ENCODE results near the gene CERCAM.
"Not testable (repeated sequence)": the region's sequence is repeated elsewhere in the genome, so short reads cannot be mapped to it uniquely, and the experiment has no call there.

The CERCAM gene

GRCh38 chr9:128420060-128420650, 502 bp upstream of the CERCAM start:
- DNase-seq, result peak; percentile 33 to 60 (median 53)

GRCh38 chr9:128421482-128421996, 882 bp downstream of the CERCAM start:
- no peak for DNase-seq

GRCh38 chr9:128422022-128422782, 1.5 kb downstream of the CERCAM start:
- not testable (repeated sequence) for DNase-seq

GRCh38 chr9:128422783-128423150, 2.1 kb downstream of the CERCAM start:
- DNase-seq, result no peak

- DNase-seq, result not testable (repeated sequence)
Observed at GRCh38 chr9:128423356-128423755, 2.7 kb downstream of the CERCAM start.

GRCh38 chr9:128424268-128424780, 3.7 kb downstream of the CERCAM start:
- DNase-seq, result no peak

GRCh38 chr9:128428644-128429512, 8.2 kb downstream of the CERCAM start:
- no peak for DNase-seq

- no peak for DNase-seq
Observed at GRCh38 chr9:128429513-128430086, 8.9 kb downstream of the CERCAM start.

GRCh38 chr9:128431207-128431606, 10.6 kb downstream of the CERCAM start:
- DNase-seq, result no peak

GRCh38 chr9:128434340-128434739, 13.7 kb downstream of the CERCAM start:
- no peak for DNase-seq

- no peak for DNase-seq
Observed at GRCh38 chr9:128435611-128436010, 15.0 kb downstream of the CERCAM start.

- peak; percentile 50 to 76 (median 69) for DNase-seq
Observed at GRCh38 chr9:128438343-128439109, 17.9 kb downstream of the CERCAM start.

GRCh38 chr9:128439273-128439672, 18.6 kb downstream of the CERCAM start:
- DNase-seq, result no peak

GRCh38 chr9:128442150-128442549, 21.5 kb downstream of the CERCAM start:
- no peak for DNase-seq

GRCh38 chr9:128446505-128446904, 25.8 kb downstream of the CERCAM start:
- DNase-seq, result not testable (repeated sequence)

- DNase-seq, result no peak
Observed at GRCh38 chr9:128448746-128449145, 28.1 kb downstream of the CERCAM start.

GRCh38 chr9:128454991-128455390, 34.3 kb downstream of the CERCAM start:
- DNase-seq, result no peak

- DNase-seq, result peak; percentile 96 to 99 (median 99)
Observed at GRCh38 chr9:128455849-128456612, 35.4 kb downstream of the CERCAM start, which contains the start of gene ODF2. ODF2 (plus strand) TSS chr9:128456006; CDS start chr9:128456092, 86 bp downstream.

- peak; percentile 39 to 75 (median 58) for DNase-seq
Observed at GRCh38 chr9:128456613-128457061, 36.0 kb downstream of the CERCAM start.

- DNase-seq, result no peak
Observed at GRCh38 chr9:128457207-128457606, 36.5 kb downstream of the CERCAM start.

- no peak for DNase-seq
Observed at GRCh38 chr9:128459011-128459410, 38.4 kb downstream of the CERCAM start.

Data from T-helper 1 cell (primary cell).